ENCODE measurements around the gene CNNM3. TPM values are rescaled to one million over a fixed set of nuclear protein-coding genes. Genes with fewer than 3 reads are reported as not detected.

Gene CNNM3
- total and polyA plus RNA-seq, 5 experiments from 2014 or later = 2.8 to 41.1 (median 12.0) TPM

DNA sequence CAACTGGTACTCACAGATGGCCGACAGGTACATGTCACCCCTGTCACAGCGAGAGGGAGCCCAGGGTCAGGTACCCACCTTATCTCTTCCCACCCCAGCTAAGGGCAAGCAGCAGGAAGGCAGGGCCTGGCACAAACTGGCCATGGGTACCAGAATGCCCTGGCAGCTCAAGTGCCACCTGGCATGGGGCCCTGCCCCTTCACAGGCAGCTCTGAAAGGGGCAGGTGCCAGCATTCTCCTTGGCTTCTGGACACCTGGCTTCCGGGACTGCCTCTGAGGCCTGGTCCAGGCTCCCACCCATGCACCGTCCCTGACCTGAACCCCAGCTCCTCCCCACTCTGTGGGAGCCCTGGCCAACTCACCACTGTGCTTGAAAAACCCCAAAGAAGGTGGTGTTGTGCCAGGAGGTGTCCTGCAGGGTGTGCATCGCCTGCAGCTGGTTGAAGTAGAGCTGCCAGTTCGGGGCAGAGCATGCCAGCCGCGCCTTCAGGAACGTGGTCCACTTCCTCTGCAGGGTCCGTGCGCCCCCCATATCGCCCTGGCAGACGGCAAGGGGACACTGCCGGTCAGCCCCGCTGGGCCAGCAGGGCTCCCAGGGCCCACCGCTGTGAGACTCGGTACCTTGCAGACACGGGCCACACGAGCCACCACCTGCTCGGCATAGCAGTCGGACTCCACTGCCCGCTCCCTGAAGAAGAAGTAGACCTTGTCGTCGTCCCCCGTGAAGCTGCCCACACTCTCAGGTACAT is 48.4 kb downstream of the CNNM3 start:
- POLR2A ChIA-PET = interaction anchor here (1.2 to 1.7 kb wide), 6 partner anchors 59 to 98 kb away, joined by 3 to 6 read pairs (median 5); no protein-coding TSS in a partner anchor
- H3K9me3 Mint-ChIP-seq = no peaks in the 10 kb centered on the region
- DNase-seq (no peak), ATAC-seq (no peak)
- H3K27me3 Mint-ChIP-seq = no peaks in the 10 kb centered on the region
- peaks cover 0 to 40% (median 6%) of the 10 kb centered on the region in 3 donors for H3K36me3 Mint-ChIP-seq
- peak overlapping the region in 1 of 10 donors; percentile 59 for H3K27ac Mint-ChIP-seq
- no peak overlapping the region for H3K4me3 Mint-ChIP-seq
- peaks cover 18 to 44% (median 41%) of the 10 kb centered on the region in 4 donors for H3K4me1 Mint-ChIP-seq

- Mint-ChIP-seq H3K4me1 (peaks cover 16 to 36% (median 33%) of the 10 kb centered on the region in 4 donors), H3K27ac (peak overlapping the region in 6 of 10 donors; percentile 10 to 81 (median 32)), H3K27me3 (no peaks in the 10 kb centered on the region), H3K36me3 (peaks cover 0 to 36% (median 6%) of the 10 kb centered on the region in 3 donors), H3K4me3 (peak overlapping the region in 2 of 10 donors; percentile 28 to 30), H3K9me3 (no peaks in the 10 kb centered on the region)
- ATAC-seq (no peak), DNase-seq (no peak)
- POLR2A ChIA-PET = interaction anchor here (0.8 to 4.2 kb wide), 2 partner anchors 8 to 17 kb away, joined by 3 to 61 read pairs; partner anchors contain the start of gene ANKRD39
These were observed 49.6 kb downstream of the CNNM3 start for GRCh38 chr2:96865654-96866053.

GRCh38 chr2:96866149-96866548 is 50.1 kb downstream of the CNNM3 start:
- peaks cover 0 to 35% (median 6%) of the 10 kb centered on the region in 3 donors for H3K36me3 Mint-ChIP-seq
- ATAC-seq (no peak), DNase-seq (no peak)
- no peaks in the 10 kb centered on the region for H3K27me3 Mint-ChIP-seq
- H3K9me3 Mint-ChIP-seq = no peaks in the 10 kb centered on the region
- H3K4me1 Mint-ChIP-seq = peaks cover 20 to 41% (median 37%) of the 10 kb centered on the region in 4 donors
- POLR2A ChIA-PET = interaction anchor here (0.6 to 5.7 kb wide), 5 partner anchors 9 to 116 kb away, joined by 3 to 62 read pairs (median 3); partner anchors contain the start of gene ANKRD39
- H3K27ac Mint-ChIP-seq = peak overlapping the region in 3 of 10 donors; percentile 3 to 54 (median 27)
- peak overlapping the region in 2 of 10 donors; percentile 30 to 36 for H3K4me3 Mint-ChIP-seq

DNA sequence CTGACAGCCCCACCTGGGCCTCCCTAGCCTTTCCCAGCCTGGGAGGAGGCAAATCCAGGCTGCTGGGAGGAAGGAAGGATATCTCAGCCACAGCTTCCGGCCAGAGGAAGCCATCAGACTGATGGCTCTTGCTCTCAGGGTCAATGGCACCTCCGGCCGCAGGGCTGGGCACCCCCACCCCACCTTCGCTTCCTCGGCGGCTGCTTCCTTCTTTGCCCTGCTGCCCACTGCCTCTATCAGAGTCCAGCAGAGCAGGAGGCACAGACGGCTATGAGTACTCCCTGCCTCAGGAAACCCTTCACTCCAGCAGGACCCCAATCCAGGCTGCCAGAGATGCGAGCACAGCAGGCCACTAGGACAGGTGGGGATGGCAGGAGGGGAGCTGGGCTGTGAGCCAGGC is 50.5 kb downstream of the CNNM3 start:
- no peaks in the 10 kb centered on the region for H3K27me3 Mint-ChIP-seq
- H3K4me1 Mint-ChIP-seq = peaks cover 20 to 41% (median 40%) of the 10 kb centered on the region in 4 donors
- POLR2A ChIA-PET = interaction anchor here (0.6 to 5.7 kb wide), 7 partner anchors 9 to 116 kb away, joined by 3 to 62 read pairs (median 3); partner anchors contain the start of gene ANKRD39
- no peak for DNase-seq
- no peaks in the 10 kb centered on the region for H3K9me3 Mint-ChIP-seq
- ATAC-seq = no peak
- peaks cover 0 to 31% (median 6%) of the 10 kb centered on the region in 3 donors for H3K36me3 Mint-ChIP-seq
- peak overlapping the region in 6 of 10 donors; percentile 37 to 82 (median 54) for H3K27ac Mint-ChIP-seq
- H3K4me3 Mint-ChIP-seq = peak overlapping the region in 9 of 10 donors; percentile 22 to 93 (median 77)

GRCh38 chr2:96866986-96867755 is 51.1 kb downstream of the CNNM3 start:
- ATAC-seq (no peak), DNase-seq (no peak)
- Mint-ChIP-seq H3K9me3 (no peaks in the 10 kb centered on the region), H3K27me3 (no peaks in the 10 kb centered on the region), H3K36me3 (peaks cover 0 to 25% (median 3%) of the 10 kb centered on the region in 3 donors), H3K4me1 (peaks cover 20 to 41% (median 37%) of the 10 kb centered on the region in 4 donors), H3K4me3 (peak overlapping the region; percentile 81 to 93 (median 86)), H3K27ac (peak overlapping the region; percentile 79 to 89 (median 88))
- POLR2A ChIA-PET = interaction anchor here (0.6 to 5.7 kb wide), 9 partner anchors 10 to 94 kb away, joined by 3 to 62 read pairs (median 5); partner anchors contain the start of genes ANKRD39 and CNNM3

GRCh38 chr2:96867756-96868554 is 51.9 kb downstream of the CNNM3 start:
- Mint-ChIP-seq H3K4me3 (peak overlapping the region; percentile 81 to 93 (median 86)), H3K36me3 (peaks cover 0 to 18% (median 2%) of the 10 kb centered on the region in 3 donors), H3K4me1 (peaks cover 20 to 44% (median 40%) of the 10 kb centered on the region in 4 donors), H3K27me3 (no peaks in the 10 kb centered on the region), H3K9me3 (no peaks in the 10 kb centered on the region), H3K27ac (peak overlapping the region; percentile 79 to 89 (median 88))
- DNase-seq (peak in 3 of 10 donors; percentile 32 to 37 (median 37)), ATAC-seq (peak in 1 of 2 donors; percentile 13)
- POLR2A ChIA-PET = interaction anchor here (0.6 to 5.7 kb wide), 23 partner anchors 8 to 95 kb away, joined by 3 to 62 read pairs (median 5); partner anchors contain the start of genes ANKRD39 and CNNM3

DNA sequence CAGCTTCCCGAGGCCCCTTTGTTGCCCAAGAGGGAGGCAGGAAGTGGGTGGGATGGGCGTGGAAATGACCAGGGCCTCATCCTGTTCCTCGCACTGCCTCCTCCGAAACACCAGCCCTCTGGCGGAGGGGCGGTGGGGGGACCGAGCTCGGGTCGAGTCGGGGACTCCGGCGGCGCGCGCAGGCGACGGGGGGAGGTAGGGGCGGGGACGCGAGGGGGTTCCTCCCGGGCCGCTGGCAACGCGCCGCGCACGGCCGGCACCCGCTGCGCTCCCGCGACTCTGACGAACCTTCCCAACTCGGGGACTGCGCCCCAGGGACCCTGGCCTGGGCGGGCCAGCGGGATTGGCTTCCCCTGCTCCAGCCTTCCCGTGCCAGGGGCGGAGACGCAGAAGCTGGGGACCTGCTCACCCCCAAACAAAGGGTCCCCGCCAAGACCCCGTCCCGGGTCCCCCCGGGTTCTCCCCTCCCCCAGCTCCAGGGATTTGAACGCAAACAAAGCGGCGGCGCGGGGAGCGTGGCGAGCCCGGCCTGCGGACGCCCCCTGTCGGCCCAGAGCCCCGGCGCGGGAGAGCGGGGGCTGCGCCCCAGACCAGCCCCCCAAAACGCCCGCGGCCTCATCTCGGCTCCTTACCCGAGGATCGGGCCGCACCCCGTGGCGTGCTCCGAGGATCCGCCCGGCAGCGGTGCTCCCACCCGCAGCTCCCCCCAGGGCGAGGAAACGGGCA is 52.6 kb downstream of the CNNM3 start:
- no peaks in the 10 kb centered on the region for H3K9me3 Mint-ChIP-seq
- H3K36me3 Mint-ChIP-seq = peaks cover 0 to 13% (median 2%) of the 10 kb centered on the region in 3 donors
- H3K27ac Mint-ChIP-seq = peak overlapping the region in 7 of 10 donors; percentile 79 to 89 (median 87)
- peak overlapping the region; percentile 81 to 93 (median 86) for H3K4me3 Mint-ChIP-seq
- ATAC-seq (peak; percentile 25 to 37), DNase-seq (peak; percentile 43 to 82 (median 56))
- POLR2A ChIA-PET = interaction anchor here (0.6 to 5.7 kb wide), 22 partner anchors 8 to 94 kb away, joined by 3 to 62 read pairs (median 6); partner anchors contain the start of genes ANKRD39 and CNNM3
- H3K4me1 Mint-ChIP-seq = peaks cover 16 to 47% (median 39%) of the 10 kb centered on the region in 4 donors
- H3K27me3 Mint-ChIP-seq = no peaks in the 10 kb centered on the region

- POLR2A ChIA-PET = interaction anchor here (0.8 to 5.7 kb wide), 18 partner anchors 9 to 94 kb away, joined by 3 to 62 read pairs (median 6); partner anchors contain the start of genes ANKRD39 and CNNM3
- peak in 1 of 2 donors; percentile 4 for ATAC-seq
These were observed 53.3 kb downstream of the CNNM3 start for GRCh38 chr2:96869281-96869821.

DNA sequence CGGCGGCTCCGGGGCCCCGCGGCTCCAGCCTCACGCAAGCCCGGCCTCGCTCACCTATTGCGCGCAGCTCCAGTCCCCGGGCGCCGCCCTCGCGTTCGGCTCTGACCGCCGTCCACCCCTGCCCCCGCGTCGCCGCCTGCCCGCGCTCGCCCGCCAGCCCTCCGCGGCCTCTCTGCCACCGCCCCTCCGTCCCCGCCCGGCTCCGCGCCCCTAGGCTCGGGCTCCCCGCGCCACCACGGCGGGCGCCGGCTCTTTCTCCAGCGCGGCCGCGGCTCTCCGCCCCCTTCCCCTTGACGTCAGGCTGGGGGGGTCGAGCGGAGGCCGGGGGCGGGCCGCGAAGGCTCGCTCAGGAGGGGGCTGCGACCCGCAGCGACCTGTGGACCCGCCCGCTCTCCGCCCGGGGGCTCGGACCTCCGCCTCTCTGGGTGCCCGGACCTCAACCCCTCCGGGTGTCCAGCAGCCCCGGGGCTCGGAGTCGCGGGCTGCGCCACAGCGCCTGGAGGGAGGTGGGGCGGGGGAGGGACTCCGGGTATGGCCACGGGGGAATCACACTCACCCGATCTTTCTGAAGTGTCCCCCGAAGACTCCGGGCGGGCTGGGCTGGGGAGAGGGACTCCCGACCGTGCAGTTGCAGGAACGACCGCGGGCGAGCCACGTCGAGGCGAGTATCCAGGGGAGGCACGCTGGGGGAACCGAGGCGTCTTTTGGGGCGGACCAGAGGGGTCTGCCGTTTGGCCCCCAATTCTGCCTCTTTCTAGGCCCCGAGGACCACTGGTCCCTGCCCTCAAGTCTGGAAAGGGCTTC is 54.0 kb downstream of the CNNM3 start, which contains the start of gene SEMA4C:
TSS of gene SEMA4C (minus strand) at position 259 of the 804 bp plus-strand sequence. CDS start 2,194 bp downstream, outside the sequence.
- peak; percentile 54 to 57 for ATAC-seq
- POLR2A ChIA-PET = interaction anchor here (0.6 to 5.7 kb wide), 19 partner anchors 10 to 93 kb away, joined by 3 to 62 read pairs (median 7); partner anchors contain the start of gene ANKRD39
- H3K27me3 Mint-ChIP-seq = no peaks in the 10 kb centered on the region

More at GRCh38 chr2:96869281-96869821, 53.3 kb downstream of the CNNM3 start:
- no peaks in the 10 kb centered on the region for H3K27me3 Mint-ChIP-seq
- peak in 1 of 10 donors; percentile 25 for DNase-seq
- H3K27ac Mint-ChIP-seq = no peak overlapping the region
- H3K4me1 Mint-ChIP-seq = peaks cover 19 to 54% (median 44%) of the 10 kb centered on the region in 4 donors
- peak overlapping the region in 5 of 10 donors; percentile 78 to 94 (median 83) for H3K4me3 Mint-ChIP-seq
- no peaks in the 10 kb centered on the region for H3K9me3 Mint-ChIP-seq
- H3K36me3 Mint-ChIP-seq = peaks cover 0 to 13% (median 2%) of the 10 kb centered on the region in 3 donors

More for the DNA sequence above, 54.0 kb downstream of the CNNM3 start, which contains the start of gene SEMA4C:
- H3K4me3 Mint-ChIP-seq = peak within 1 kb of the TSS; percentile 79 to 94 (median 90)
- peak; percentile 50 to 76 (median 68) for DNase-seq
- no peaks in the 10 kb centered on the region for H3K9me3 Mint-ChIP-seq
- peak within 1 kb of the TSS; percentile 79 to 97 (median 94) for H3K27ac Mint-ChIP-seq
- peaks cover 0 to 11% (median 2%) of the 10 kb centered on the region in 3 donors for H3K36me3 Mint-ChIP-seq
- H3K4me1 Mint-ChIP-seq = peaks cover 20 to 60% (median 49%) of the 10 kb centered on the region in 4 donors

All from naive thymus-derived CD8-positive, alpha-beta T cell (primary cell).